HepG2 (cell line): ENCODE measurements around the gene PGAP3. TPM values are rescaled to one million over a fixed set of nuclear protein-coding genes. Genes with fewer than 3 reads are reported as not detected.

ENCODE experiments used
- ATAC-seq: fragments of 200-7000 bp; cut with Tn5 transposase; 3 replicates; pipeline ENCODE4 v1.9.1; 2020; ENCODE audit warnings: mild to moderate bottlenecking, moderate library complexity
- BruUV-seq: library from RNA; stranded (reverse); fragments of 400-500 nt; replicated peaks from 2 replicates; lab custom pipeline; 2021; lab: Mats Ljungman, UMichigan
- CTCF ChIA-PET: fragments of 300-600 bp; formaldehyde crosslinking; extraction: SDS; loops from one replicate; lab custom pipeline; 2021; ENCODE audit warnings: low total read pairs, inconsistent platforms, low intra/inter-chr PET ratio; lab: Yijun Ruan, JAX
- POLR2A ChIA-PET: fragments of 350-600 bp; sonication (Branson Sonifier 250); formaldehyde crosslinking; loops from one replicate; lab custom pipeline; 2020; ENCODE audit warnings: antibody characterized with exemption, inconsistent platforms; lab: Yijun Ruan, JAX
- DNase-seq: peaks from one replicate; pipeline ENCODE4 v3.0.0-alpha.2; 2015; ENCODE audit warnings: low spot score
- FAIRE-seq: peaks from 3 replicates; lab custom pipeline; 2011; peaks lifted over from hg19 to GRCh38; lab: Jason Lieb, UNC
- H2AFZ ChIP-seq: one replicate; pipeline ENCODE4 v1.6.1; 2011; ENCODE audit warnings: low read length, inconsistent platforms
- H3K27ac ChIP-seq: fragments of 300-600 bp; 3 replicates; pipeline ENCODE4 v1.8.0; 2011; ENCODE audit warnings: mixed run types, mild to moderate bottlenecking, mixed read lengths, low read length, inconsistent platforms; ENCODE audit not compliant: insufficient read depth; ENCODE audit errors: extremely low read length
- H3K27me3 ChIP-seq, 2 experiments: fragments of 200-600 bp in 1 of 2; 2 replicates in 1 of 2; 3 replicates in 1 of 2; pipeline versions ENCODE4 v1.6.0 to v1.8.0; 2011; ENCODE audit warnings: low read length in 2 of 2, mild to moderate bottlenecking in 2 of 2, moderate library complexity in 2 of 2, inconsistent platforms in 1 of 2; ENCODE audit not compliant: insufficient read depth in 2 of 2, control insufficient read depth in 1 of 2
- H3K36me3 ChIP-seq, 2 experiments: fragments of 200-600 bp in 1 of 2; replicated peaks in 1 of 2; 2 replicates in 1 of 2; 3 replicates in 1 of 2; pipeline versions ENCODE4 v1.5.1 to v1.8.0; 2011; ENCODE audit warnings: low read length in 2 of 2, inconsistent platforms in 1 of 2; ENCODE audit not compliant: insufficient read depth in 2 of 2, control insufficient read depth in 1 of 2
- H3K4me1 ChIP-seq: 2 replicates; pipeline ENCODE4 v1.5.1; 2012; ENCODE audit warnings: low read length, inconsistent platforms; ENCODE audit not compliant: insufficient read depth
- H3K4me2 ChIP-seq: 2 replicates; pipeline ENCODE4 v1.6.0; 2011; ENCODE audit warnings: low read depth, low read length, inconsistent platforms
- H3K4me3 ChIP-seq, 3 experiments: fragments of 200-600 bp in 1 of 3; sonication (generic), shearing (Covaris generic) in 1 of 3; replicated peaks in 1 of 3; 2 replicates each; pipeline ENCODE4 v1.5.1; 2011 to 2016; ENCODE audit warnings: low read length in 3 of 3, inconsistent platforms in 2 of 3, low read depth in 2 of 3, mild to moderate bottlenecking in 2 of 3, control low read depth in 1 of 3, mixed read lengths in 1 of 3; ENCODE audit not compliant: insufficient read depth in 1 of 3
- H3K79me2 ChIP-seq: one replicate; pipeline ENCODE4 v1.6.1; 2011; ENCODE audit warnings: low read length, inconsistent platforms; ENCODE audit not compliant: insufficient read depth
- H3K9ac ChIP-seq: 2 replicates; pipeline ENCODE4 v1.6.0; 2011; ENCODE audit warnings: mild to moderate bottlenecking, low read depth, low read length, inconsistent platforms; ENCODE audit not compliant: insufficient read depth
- H3K9me3 ChIP-seq: 2 replicates; pipeline ENCODE4 v1.5.1; 2012; ENCODE audit warnings: mild to moderate bottlenecking, low read length
- H4K20me1 ChIP-seq: 2 replicates; pipeline ENCODE4 v1.6.0; 2011; ENCODE audit warnings: inconsistent platforms, mild to moderate bottlenecking, low read length, moderate library complexity; ENCODE audit not compliant: insufficient read depth
- AGO2 ChIP-seq: fragments of 200-400 bp; formaldehyde crosslinking; optimal IDR thresholded peaks from 2 replicates; pipeline ENCODE3; 2017; ENCODE audit warnings: mild to moderate bottlenecking, low read depth, low read length, moderate library complexity
- ATRX ChIP-seq: sonication (generic); formaldehyde crosslinking; IDR thresholded peaks from 2 replicates; pipeline ENCODE4 v1.4.0; 2020; ENCODE audit warnings: missing genetic modification reagents, borderline replicate concordance
- GFI1 ChIP-seq: sonication (generic); formaldehyde crosslinking; IDR thresholded peaks from 2 replicates; pipeline ENCODE4 v1.5.0; 2020; ENCODE audit warnings: missing genetic modification reagents, mild to moderate bottlenecking, borderline replicate concordance
- IRX3 ChIP-seq: sonication (generic); formaldehyde crosslinking; IDR thresholded peaks from 2 replicates; pipeline ENCODE4 v1.8.1; 2023; ENCODE audit warnings: mild to moderate bottlenecking, low read depth, missing genetic modification reagents, borderline replicate concordance
- KLF13 ChIP-seq: sonication (generic); formaldehyde crosslinking; IDR thresholded peaks from 2 replicates; pipeline ENCODE4 v1.4.0; 2020; ENCODE audit warnings: mild to moderate bottlenecking, missing genetic modification reagents
- MED1 ChIP-seq: sonication (generic); formaldehyde crosslinking; IDR thresholded peaks from 2 replicates; pipeline ENCODE4 v1.4.0; 2020; ENCODE audit warnings: missing genetic modification reagents
- NFIB ChIP-seq: sonication (generic); formaldehyde crosslinking; IDR thresholded peaks from 2 replicates; pipeline ENCODE4 v1.9.0; 2021; ENCODE audit warnings: missing genetic modification reagents, mild to moderate bottlenecking, borderline replicate concordance
- PAX8 ChIP-seq: sonication (generic); formaldehyde crosslinking; IDR thresholded peaks from 2 replicates; pipeline ENCODE4 v1.8.0; 2022; ENCODE audit warnings: mild to moderate bottlenecking, missing genetic modification reagents, borderline replicate concordance
- PHF21A ChIP-seq: sonication (generic); formaldehyde crosslinking; IDR thresholded peaks from 2 replicates; pipeline ENCODE4 v1.5.0; 2020; ENCODE audit warnings: mild to moderate bottlenecking, missing genetic modification reagents
- RBM39 ChIP-seq: fragments of 200-400 bp; formaldehyde crosslinking; IDR thresholded peaks from one replicate; pipeline ENCODE4 v1.6.1; 2018; ENCODE audit warnings: antibody characterized with exemption, mild to moderate bottlenecking, low read depth, low read length; ENCODE audit not compliant: poor library complexity, severe bottlenecking
- REL ChIP-seq: sonication (generic); formaldehyde crosslinking; conservative IDR thresholded peaks from 2 replicates; pipeline ENCODE4 v1.8.0; 2022; ENCODE audit warnings: mild to moderate bottlenecking, missing genetic modification reagents, moderate library complexity
- TAF15 ChIP-seq: fragments of 200-400 bp; formaldehyde crosslinking; IDR thresholded peaks from one replicate; pipeline ENCODE4 v1.6.1; 2018; ENCODE audit warnings: mild to moderate bottlenecking, low read depth, low read length; ENCODE audit not compliant: poor library complexity, severe bottlenecking
- TEAD3 ChIP-seq: optimal IDR thresholded peaks from 2 replicates; pipeline ENCODE3; 2016; ENCODE audit warnings: borderline replicate concordance
- ZBTB20 ChIP-seq: sonication (generic); formaldehyde crosslinking; IDR thresholded peaks from 2 replicates; pipeline ENCODE4 v1.8.1; 2023; ENCODE audit warnings: missing genetic modification reagents, low read depth, mild to moderate bottlenecking, borderline replicate concordance
- ZC3H4 ChIP-seq: sonication (generic); formaldehyde crosslinking; IDR thresholded peaks from 2 replicates; pipeline ENCODE4 v1.4.0; 2020; ENCODE audit warnings: missing genetic modification reagents, borderline replicate concordance
- ZMAT3 ChIP-seq: sonication (generic); formaldehyde crosslinking; conservative IDR thresholded peaks from 2 replicates; pipeline ENCODE4 v1.7.0; 2021; ENCODE audit warnings: missing genetic modification reagents
- ZMYM4 ChIP-seq: sonication (generic); formaldehyde crosslinking; IDR thresholded peaks from 2 replicates; pipeline ENCODE4 v1.8.1; 2023; ENCODE audit warnings: mild to moderate bottlenecking, missing genetic modification reagents
- ZNF484 ChIP-seq: sonication (generic); formaldehyde crosslinking; IDR thresholded peaks from 2 replicates; pipeline ENCODE4 v1.5.1; 2020; ENCODE audit warnings: mild to moderate bottlenecking, low read depth, missing genetic modification reagents, borderline replicate concordance
- ZNF670 ChIP-seq: sonication (generic); formaldehyde crosslinking; IDR thresholded peaks from 2 replicates; pipeline ENCODE4 v1.8.0; 2022; ENCODE audit warnings: mild to moderate bottlenecking, missing genetic modification reagents, borderline replicate concordance
- ZNF878 ChIP-seq: sonication (generic); formaldehyde crosslinking; IDR thresholded peaks from 2 replicates; pipeline ENCODE4 v1.8.1; 2023; ENCODE audit warnings: mild to moderate bottlenecking, missing genetic modification reagents, moderate library complexity
- WGBS: methylation state at CpG from one replicate; pipeline ENCODE4 v1.1.6; 2017; ENCODE audit warnings: low lambda C conversion rate; 5-methylcytosine and 5-hydroxymethylcytosine counted together
- in situ Hi-C: cut with HindIII; loops from 2 replicates; pipeline ENCODE4 v1.10.0; 2017; ENCODE audit warnings: low pct_unique_long_range_greater_than_20kb; ENCODE audit not compliant: extremely low pct_ligation_motif_present
- intact Hi-C: fragments of 100-400 bp; cut with micrococcal nuclease; formaldehyde crosslinking; loops from one replicate; pipeline ENCODE4 v1.10.0; 2022; ENCODE audit not compliant: unreplicated experiment
- polyA plus RNA-seq, 8 experiments: library from polyadenylated mRNA; depleted of rRNA in 3 of 8; stranded (reverse) in 7 of 8; unstranded in 1 of 8; fragments of >200 nt; fragmentation: Illumina TruSeq in 4 of 8; extraction: Trizol in 4 of 8; gene quantifications; 2 replicates each; pipeline versions ENCODE4 v1.2.1 to v1.2.3, GENCODE V29; 2011 to 2016; ENCODE audit warnings: low read depth in 4 of 8, missing spikeins in 1 of 8, mixed read lengths in 1 of 8; ENCODE audit not compliant: insufficient read depth in 1 of 8
- total RNA-seq, 5 experiments: library from RNA; depleted of rRNA; stranded (reverse); fragments of >200 nt; fragmentation: Illumina TruSeq; extraction: Trizol; gene quantifications; 2 replicates each; pipeline ENCODE4 v1.2.3, GENCODE V29; 2016; ENCODE audit warnings: low read depth in 1 of 5
- TF ChIP-seq, protein P1 (sequence below): sonication (generic); formaldehyde crosslinking; IDR thresholded peaks from 2 replicates; pipeline ENCODE4 v1.5.0; 2020; ENCODE audit warnings: mild to moderate bottlenecking, missing genetic modification reagents
- TF ChIP-seq, protein P2 (sequence below): sonication (generic); formaldehyde crosslinking; IDR thresholded peaks from 2 replicates; pipeline ENCODE4 v1.5.0; 2020; ENCODE audit warnings: missing genetic modification reagents

Gene PGAP3
- total and polyA plus RNA-seq, 2 of the 13 experiments (the other 11 are each of a cell fraction or from before 2014, with no cell fraction given), result 11.9 to 14.6 TPM

DNA sequence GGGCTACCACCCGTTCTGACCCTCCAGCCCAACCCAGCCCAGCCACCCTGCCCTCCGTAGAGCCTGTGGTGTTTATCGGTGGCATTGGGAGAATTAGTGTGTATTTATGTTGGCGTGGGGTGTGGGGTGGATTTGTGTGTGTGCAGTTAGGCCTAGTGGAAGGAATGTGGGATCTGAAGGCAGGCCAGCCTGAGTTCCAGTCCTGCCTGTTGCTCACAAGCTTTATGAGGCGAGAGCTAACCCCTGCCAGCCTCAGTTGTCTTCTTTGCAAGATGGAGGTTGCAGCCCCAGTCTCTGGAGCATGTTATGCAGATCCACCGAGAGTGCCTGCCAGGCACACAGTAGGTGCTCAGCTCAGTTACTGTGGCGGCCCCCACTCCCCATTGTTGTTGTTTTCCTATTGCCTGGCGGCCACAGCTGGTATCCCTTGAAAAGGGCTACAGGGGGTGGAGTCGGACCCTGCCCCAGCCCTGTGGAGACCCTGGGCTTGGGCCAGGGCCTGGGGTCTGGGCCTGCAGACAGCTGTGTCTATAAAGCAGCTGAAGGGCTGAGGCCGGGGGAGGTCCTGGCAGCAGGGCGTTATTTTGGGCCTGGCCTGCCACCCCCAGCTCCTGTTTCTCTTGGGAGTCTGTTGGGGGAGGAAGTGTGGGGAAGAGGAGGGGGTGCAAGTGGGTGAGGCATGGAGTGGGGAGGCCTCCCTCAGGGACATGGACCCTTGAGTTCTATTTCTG is 17.1 kb upstream of the PGAP3 start:
- Histone ChIP-seq H3K36me3 (peaks cover 33 to 39% of the 10 kb centered on the region in 2 experiments), H3K4me3 (no peak overlapping the region; a peak in 1 of 6 replicates), H3K79me2 (peaks cover 53% of the 10 kb centered on the region), H3K27ac (no peak overlapping the region), H4K20me1 (peaks cover 14% of the 10 kb centered on the region; the same call in 1 of the 2 replicates), H2AFZ (no peak overlapping the region), H3K4me2 (no peak overlapping the region), H3K9me3 (no peaks in the 10 kb centered on the region), H3K27me3 (no peaks in the 10 kb centered on the region), H3K4me1 (peaks cover 51% of the 10 kb centered on the region), H3K9ac (no peak overlapping the region)
- ATAC-seq, result no peak
- intact Hi-C loops, result no loop called here
- POLR2A ChIA-PET, result interaction anchor here (0.7 to 3.0 kb wide), 4 partner anchors 9 to 33 kb away, joined by 3 to 9 read pairs (median 6); partner anchors contain the start of gene GRB7
- DNase-seq, result no peak
- CTCF ChIA-PET, result no interaction called here
- no peak for FAIRE-seq
- BruUV-seq, result no TSS peak
- in situ Hi-C loops, result no loop called here
- WGBS, result 97% methylated on average over 11 of the region's 11 CpGs
- TF ChIP-seq MED1 (no peak), ATRX (CRISPR knock-in tag) (no peak), ZNF878 (CRISPR knock-in tag) (no peak), NFIB (CRISPR knock-in tag) (no peak), RBM39 (peak; percentile 17), ZC3H4 (CRISPR knock-in tag) (no peak), PAX8 (CRISPR knock-in tag) (no peak), ZNF670 (no peak), AGO2 (peak; percentile 23), GFI1 (CRISPR knock-in tag) (no peak), ZBTB20 (no peak), TAF15 (no peak), PHF21A (no peak), IRX3 (CRISPR knock-in tag) (no peak), ZMAT3 (CRISPR knock-in tag) (no peak), REL (CRISPR knock-in tag) (no peak), TEAD3 (CRISPR knock-in tag) (peak; percentile 91), ZNF484 (CRISPR knock-in tag) (no peak), ZMYM4 (CRISPR knock-in tag) (no peak), KLF13 (CRISPR knock-in tag) (no peak)
- TF ChIP-seq, protein P1, sequence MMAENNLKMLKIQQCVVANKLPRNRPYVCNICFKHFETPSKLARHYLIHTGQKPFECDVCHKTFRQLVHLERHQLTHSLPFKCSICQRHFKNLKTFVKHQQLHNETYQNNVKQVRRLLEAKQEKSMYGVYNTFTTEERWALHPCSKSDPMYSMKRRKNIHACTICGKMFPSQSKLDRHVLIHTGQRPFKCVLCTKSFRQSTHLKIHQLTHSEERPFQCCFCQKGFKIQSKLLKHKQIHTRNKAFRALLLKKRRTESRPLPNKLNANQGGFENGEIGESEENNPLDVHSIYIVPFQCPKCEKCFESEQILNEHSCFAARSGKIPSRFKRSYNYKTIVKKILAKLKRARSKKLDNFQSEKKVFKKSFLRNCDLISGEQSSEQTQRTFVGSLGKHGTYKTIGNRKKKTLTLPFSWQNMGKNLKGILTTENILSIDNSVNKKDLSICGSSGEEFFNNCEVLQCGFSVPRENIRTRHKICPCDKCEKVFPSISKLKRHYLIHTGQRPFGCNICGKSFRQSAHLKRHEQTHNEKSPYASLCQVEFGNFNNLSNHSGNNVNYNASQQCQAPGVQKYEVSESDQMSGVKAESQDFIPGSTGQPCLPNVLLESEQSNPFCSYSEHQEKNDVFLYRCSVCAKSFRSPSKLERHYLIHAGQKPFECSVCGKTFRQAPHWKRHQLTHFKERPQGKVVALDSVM (CRISPR knock-in tag), result no peak
- TF ChIP-seq, protein P2, sequence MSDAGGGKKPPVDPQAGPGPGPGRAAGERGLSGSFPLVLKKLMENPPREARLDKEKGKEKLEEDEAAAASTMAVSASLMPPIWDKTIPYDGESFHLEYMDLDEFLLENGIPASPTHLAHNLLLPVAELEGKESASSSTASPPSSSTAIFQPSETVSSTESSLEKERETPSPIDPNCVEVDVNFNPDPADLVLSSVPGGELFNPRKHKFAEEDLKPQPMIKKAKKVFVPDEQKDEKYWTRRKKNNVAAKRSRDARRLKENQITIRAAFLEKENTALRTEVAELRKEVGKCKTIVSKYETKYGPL (CRISPR knock-in tag), result no peak
